ENCODE measurements around the gene CDH22.

GRCh38 chr20:46267108-46268105 is 40.9 kb downstream of the CDH22 start:
- TF ChIP-seq CTCF (IDR thresholded peaks at IDR 0.05), result no peak
- TF ChIP-seq POLR2A (IDR thresholded peaks at IDR 0.05), result no peak

Data from esophagus squamous epithelium (tissue), 4 donors.